NCI-H2081 treated with DMSO at 0.1 percent for 48 hours (cell line): ENCODE measurements around the gene RBMY1F.
"Not testable (repeated sequence)": the region's sequence is repeated elsewhere in the genome, so short reads cannot be mapped to it uniquely, and the experiment has no call there.

Source experiments
- DNase-seq: peaks from one replicate; lab custom pipeline; 2025; lab: John Stamatoyannopoulos, UW

Gene RBMY1F

GRCh38 chrY:22182823-22183222 lies at the start of gene RBMY1F:
TSS of gene RBMY1F (minus strand) at chrY:22182923. CDS start at chrY:22180969, 1,954 bp downstream.
- DNase-seq: not testable (repeated sequence)

- not testable (repeated sequence) for DNase-seq
Observed at GRCh38 chrY:22151144-22151543, 31.6 kb downstream of the RBMY1F start.

- DNase-seq: not testable (repeated sequence)
Observed at GRCh38 chrY:22141011-22141695, 41.6 kb downstream of the RBMY1F start.

GRCh38 chrY:22134719-22135118 lies 48.0 kb downstream of the RBMY1F start:
- DNase-seq: not testable (repeated sequence)

GRCh38 chrY:22130494-22130893 lies 52.2 kb downstream of the RBMY1F start:
- DNase-seq: not testable (repeated sequence)
